Stimulated activated CD8-positive, alpha-beta memory T cell treated with anti-CD3 and anti-CD28 coated beads, Interleukin-4, amount 100 ng/mL, for 1 hour (primary cell): ENCODE measurements around the gene GNG12.
"Not testable (repeated sequence)": the region's sequence is repeated elsewhere in the genome, so short reads cannot be mapped to it uniquely, and the experiment has no call there.

Source experiments
- DNase-seq, 2 donors: peaks; one replicate each; pipeline ENCODE4 v3.0.0-alpha.2; 2020; ENCODE audit warnings: low read depth in 2 of 2, low spot score in 1 of 2

GNG12 gene

GRCh38 chr1:67657152-67657551, 176.1 kb downstream of the GNG12 start:
- DNase-seq: not testable (repeated sequence)

GRCh38 chr1:67655581-67655980, 177.7 kb downstream of the GNG12 start:
- no peak for DNase-seq

- DNase-seq: no peak
Observed at GRCh38 chr1:67653304-67653703, 180.0 kb downstream of the GNG12 start.

GRCh38 chr1:67652800-67653199, 180.5 kb downstream of the GNG12 start:
- no peak for DNase-seq
